GM12878 (cell line): ENCODE data around the gene EPN1. TPM values are rescaled to one million over a fixed set of nuclear protein-coding genes. Genes with fewer than 3 reads are reported as not detected.
A peak's percentile ranks its signal among the peaks of the same experiment; 100 is the strongest.

Source experiments
- ATF7 ChIP-seq: fragments of 450-650 bp; IDR thresholded peaks from 2 replicates; pipeline ENCODE4 v1.6.1; 2016; ENCODE audit warnings: low read depth, mild to moderate bottlenecking
- CBX5 ChIP-seq: sonication (generic); IDR thresholded peaks from 2 replicates; pipeline ENCODE4 v1.6.1; 2016; ENCODE audit warnings: low read depth, moderate library complexity, mild to moderate bottlenecking, inconsistent platforms
- CHD1 ChIP-seq: IDR thresholded peaks from 2 replicates; pipeline ENCODE4 v1.6.1; 2012; ENCODE audit warnings: low read depth, low read length, improper control_type of control experiment
- EGR1 ChIP-seq, 2 experiments: IDR thresholded peaks; 1 replicate in 1 of 2; 2 replicates in 1 of 2; pipeline ENCODE4 v1.6.1; 2011 to 2012; ENCODE audit warnings: low read depth in 2 of 2, low read length in 2 of 2, borderline replicate concordance in 1 of 2, mild to moderate bottlenecking in 1 of 2, moderate library complexity in 1 of 2
- ETV6 ChIP-seq, 2 experiments: fragments of 450-650 bp in 1 of 2; IDR thresholded peaks in 1 of 2; conservative IDR thresholded peaks in 1 of 2; 2 replicates each; pipeline ENCODE4 v1.6.1; 2014; ENCODE audit warnings: antibody characterized with exemption in 1 of 2, borderline replicate concordance in 1 of 2, low read depth in 1 of 2, mild to moderate bottlenecking in 1 of 2, moderate library complexity in 1 of 2
- EZH2 ChIP-seq: IDR thresholded peaks from 2 replicates; pipeline ENCODE4 v1.6.1; 2012; ENCODE audit warnings: low read depth, mild to moderate bottlenecking, control low read depth, inconsistent platforms, low read length, borderline replicate concordance; ENCODE audit not compliant: control insufficient read depth
- FOXK2 ChIP-seq: fragments of 450-650 bp; IDR thresholded peaks from 2 replicates; pipeline ENCODE4 v1.6.1; 2017; ENCODE audit warnings: mild to moderate bottlenecking, moderate library complexity
- GATAD2B ChIP-seq: fragments of 450-650 bp; conservative IDR thresholded peaks from 2 replicates; pipeline ENCODE4 v1.6.1; 2017; ENCODE audit warnings: low read depth, mild to moderate bottlenecking, moderate library complexity
- HDGF ChIP-seq: fragments of 450-650 bp; IDR thresholded peaks from 2 replicates; pipeline ENCODE4 v1.6.1; 2016; ENCODE audit warnings: antibody characterized with exemption
- IKZF1 ChIP-seq: fragments of 450-650 bp; conservative IDR thresholded peaks from 2 replicates; pipeline ENCODE4 v1.6.1; 2017; ENCODE audit warnings: antibody characterized with exemption, mild to moderate bottlenecking
- MXI1 ChIP-seq: fragments of 150-350 bp; IDR thresholded peaks from 2 replicates; pipeline ENCODE4 v1.6.1; 2011; ENCODE audit warnings: low read depth, mild to moderate bottlenecking, inconsistent platforms, low read length, improper control_type of control experiment
- MYC ChIP-seq: IDR thresholded peaks from 2 replicates; pipeline ENCODE4 v1.6.1; 2011; ENCODE audit warnings: mild to moderate bottlenecking, low read length, moderate library complexity, inconsistent platforms; ENCODE audit not compliant: insufficient read depth, insufficient replicate concordance, insufficient read length, severe bottlenecking
- NBN ChIP-seq: fragments of 450-650 bp; IDR thresholded peaks from 2 replicates; pipeline ENCODE4 v1.6.1; 2016
- PAX5 ChIP-seq: IDR thresholded peaks from 2 replicates; pipeline ENCODE4 v1.6.1; 2011; ENCODE audit warnings: low read depth, low read length, borderline replicate concordance
- POLR2A ChIP-seq: IDR thresholded peaks from 2 replicates; pipeline ENCODE4 v1.6.1; 2011; ENCODE audit warnings: low read depth, mild to moderate bottlenecking, low read length
- POLR2AphosphoS5 ChIP-seq: IDR thresholded peaks from 2 replicates; pipeline ENCODE4 v1.6.1; 2011; ENCODE audit warnings: mild to moderate bottlenecking, low read length, inconsistent platforms
- RELA ChIP-seq: fragments of 450-650 bp; IDR thresholded peaks from 2 replicates; pipeline ENCODE4 v1.8.0; 2014; ENCODE audit warnings: borderline replicate concordance; ENCODE audit not compliant: partially characterized antibody
- SIN3A ChIP-seq: IDR thresholded peaks from 2 replicates; pipeline ENCODE4 v1.6.1; 2012; ENCODE audit warnings: low read depth, low read length, improper control_type of control experiment
- SMC3 ChIP-seq: IDR thresholded peaks from 2 replicates; pipeline ENCODE4 v1.6.1; 2011; ENCODE audit warnings: low read length, improper control_type of control experiment, borderline replicate concordance
- SP1 ChIP-seq: IDR thresholded peaks from one replicate; pipeline ENCODE4 v1.6.1; 2011; ENCODE audit warnings: low read depth, low read length
- TBL1XR1 ChIP-seq: IDR thresholded peaks from 2 replicates; pipeline ENCODE4 v1.6.1; 2012; ENCODE audit warnings: low read depth, low read length, improper control_type of control experiment
- TCF12 ChIP-seq: IDR thresholded peaks from 2 replicates; pipeline ENCODE4 v1.6.1; 2011; ENCODE audit warnings: low read depth, mild to moderate bottlenecking, low read length
- YY1 ChIP-seq: IDR thresholded peaks from 2 replicates; pipeline ENCODE4 v1.6.1; 2011; ENCODE audit warnings: low read depth, mild to moderate bottlenecking, low read length
- ZSCAN29 ChIP-seq: fragments of 450-650 bp; IDR thresholded peaks from 2 replicates; pipeline ENCODE4 v1.6.1; 2017; ENCODE audit warnings: mild to moderate bottlenecking, moderate library complexity
- polyA plus RNA-seq, 11 experiments: library from polyadenylated mRNA; depleted of rRNA in 4 of 11; unstranded in 6 of 11; stranded (reverse) in 5 of 11; fragments of >200 nt; fragmentation: Nextera tagmentation in 4 of 11; fragmentation: Illumina TruSeq in 1 of 11; extraction: Ambion mirVana in 4 of 11; extraction: Trizol in 1 of 11; gene quantifications; 1 replicate in 1 of 11; 2 replicates in 10 of 11; pipeline versions ENCODE4 v1.2.1 to v1.2.3, GENCODE V29; 2011 to 2016; ENCODE audit warnings: inconsistent platforms in 2 of 11, missing spikeins in 2 of 11, low read depth in 1 of 11
- total RNA-seq, 4 experiments: library from RNA; depleted of rRNA in 3 of 4; stranded (reverse); fragments of >200 nt in 3 of 4; fragmentation: Illumina TruSeq in 1 of 4; extraction: Trizol in 1 of 4; gene quantifications; 2 replicates each; pipeline versions ENCODE4 v1.2.1 to v1.2.3, GENCODE V29; 2013 to 2021
- TF ChIP-seq, protein P1 (sequence below): fragments of 450-650 bp; IDR thresholded peaks from 2 replicates; pipeline ENCODE4 v1.6.1; 2017; ENCODE audit warnings: antibody characterized with exemption, mild to moderate bottlenecking, moderate library complexity
- TF ChIP-seq, protein P2 (sequence below): fragments of 150-350 bp; IDR thresholded peaks from 2 replicates; pipeline ENCODE4 v1.6.1; 2014; ENCODE audit warnings: mild to moderate bottlenecking, low read depth, low read length

Gene EPN1
- total and polyA plus RNA-seq, 10 of the 15 experiments (the other 5 are each of a cell fraction or from before 2014, with no cell fraction given), result 0.11 to 88.5 (median 10.6) TPM

- no peak for TF ChIP-seq EZH2
- no peak for TF ChIP-seq TCF12
- TF ChIP-seq ATF7, result no peak
- no peak for TF ChIP-seq MYC
- no peak for TF ChIP-seq CBX5
- peak; percentile 73; the same call in 1 of the 2 replicates for TF ChIP-seq ZSCAN29
- TF ChIP-seq HDGF, result no peak
- TF ChIP-seq TBL1XR1, result no peak
- peak; percentile 90 for TF ChIP-seq GATAD2B
- peak; percentile 71; the same call in 1 of the 2 replicates for TF ChIP-seq POLR2AphosphoS5
- TF ChIP-seq CHD1, result no peak
- no peak for TF ChIP-seq SIN3A
- no peak for TF ChIP-seq SMC3
- TF ChIP-seq, protein P1, sequence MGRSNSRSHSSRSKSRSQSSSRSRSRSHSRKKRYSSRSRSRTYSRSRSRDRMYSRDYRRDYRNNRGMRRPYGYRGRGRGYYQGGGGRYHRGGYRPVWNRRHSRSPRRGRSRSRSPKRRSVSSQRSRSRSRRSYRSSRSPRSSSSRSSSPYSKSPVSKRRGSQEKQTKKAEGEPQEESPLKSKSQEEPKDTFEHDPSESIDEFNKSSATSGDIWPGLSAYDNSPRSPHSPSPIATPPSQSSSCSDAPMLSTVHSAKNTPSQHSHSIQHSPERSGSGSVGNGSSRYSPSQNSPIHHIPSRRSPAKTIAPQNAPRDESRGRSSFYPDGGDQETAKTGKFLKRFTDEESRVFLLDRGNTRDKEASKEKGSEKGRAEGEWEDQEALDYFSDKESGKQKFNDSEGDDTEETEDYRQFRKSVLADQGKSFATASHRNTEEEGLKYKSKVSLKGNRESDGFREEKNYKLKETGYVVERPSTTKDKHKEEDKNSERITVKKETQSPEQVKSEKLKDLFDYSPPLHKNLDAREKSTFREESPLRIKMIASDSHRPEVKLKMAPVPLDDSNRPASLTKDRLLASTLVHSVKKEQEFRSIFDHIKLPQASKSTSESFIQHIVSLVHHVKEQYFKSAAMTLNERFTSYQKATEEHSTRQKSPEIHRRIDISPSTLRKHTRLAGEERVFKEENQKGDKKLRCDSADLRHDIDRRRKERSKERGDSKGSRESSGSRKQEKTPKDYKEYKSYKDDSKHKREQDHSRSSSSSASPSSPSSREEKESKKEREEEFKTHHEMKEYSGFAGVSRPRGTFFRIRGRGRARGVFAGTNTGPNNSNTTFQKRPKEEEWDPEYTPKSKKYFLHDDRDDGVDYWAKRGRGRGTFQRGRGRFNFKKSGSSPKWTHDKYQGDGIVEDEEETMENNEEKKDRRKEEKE, result peak; percentile 66; the same call in 1 of the 2 replicates
- TF ChIP-seq YY1, result peak; percentile 78; the same call in 1 of the 2 replicates
- TF ChIP-seq NBN, result peak; percentile 77
- TF ChIP-seq, protein P2, sequence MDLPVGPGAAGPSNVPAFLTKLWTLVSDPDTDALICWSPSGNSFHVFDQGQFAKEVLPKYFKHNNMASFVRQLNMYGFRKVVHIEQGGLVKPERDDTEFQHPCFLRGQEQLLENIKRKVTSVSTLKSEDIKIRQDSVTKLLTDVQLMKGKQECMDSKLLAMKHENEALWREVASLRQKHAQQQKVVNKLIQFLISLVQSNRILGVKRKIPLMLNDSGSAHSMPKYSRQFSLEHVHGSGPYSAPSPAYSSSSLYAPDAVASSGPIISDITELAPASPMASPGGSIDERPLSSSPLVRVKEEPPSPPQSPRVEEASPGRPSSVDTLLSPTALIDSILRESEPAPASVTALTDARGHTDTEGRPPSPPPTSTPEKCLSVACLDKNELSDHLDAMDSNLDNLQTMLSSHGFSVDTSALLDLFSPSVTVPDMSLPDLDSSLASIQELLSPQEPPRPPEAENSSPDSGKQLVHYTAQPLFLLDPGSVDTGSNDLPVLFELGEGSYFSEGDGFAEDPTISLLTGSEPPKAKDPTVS, result no peak
- peak; percentile 93 for TF ChIP-seq IKZF1
- peak; percentile 72 for TF ChIP-seq POLR2A
- TF ChIP-seq RELA, result no peak
- peak in 1 of 2 experiments; percentile 86; a peak in 2 of 4 replicates for TF ChIP-seq ETV6 (conservative IDR thresholded peaks at IDR 0.05 in 1 of 2, IDR thresholded peaks at IDR 0.05 in 1 of 2; ENCODE audit: borderline replicate concordance in 1 of 2, low read depth in 1 of 2)
- no peak for TF ChIP-seq SP1
- TF ChIP-seq FOXK2, result no peak
- 0 out of 3 replicates have a peak, but pooled peaks of 1 of the 2 experiments have one; percentile 17 for TF ChIP-seq EGR1 (IDR thresholded peaks at IDR 0.05; ENCODE audit: borderline replicate concordance in 1 of 2, low read depth in 2 of 2, low read length in 2 of 2)
- TF ChIP-seq MXI1, result peak; percentile 83
- TF ChIP-seq PAX5, result no peak
These were observed at the start of gene EPN1 (continued) for GRCh38 chr19:55674841-55675660.
